GM21526 (cell line): Measurements from ENCODE around the gene FHOD3.
"Not testable (repeated sequence)": the region's sequence is repeated elsewhere in the genome, so short reads cannot be mapped to it uniquely, and the experiment has no call there.

Experiments
- ATAC-seq: cut with Tn5 transposase; IDR thresholded peaks from one replicate; pipeline ENCODE4 v1.9.1; 2021; ENCODE audit warnings: moderate library complexity; ENCODE audit not compliant: unreplicated experiment, low FRiP score

FHOD3 gene

GRCh38 chr18:36348331-36348730, 50.8 kb downstream of the FHOD3 start:
- no peak for ATAC-seq

DNA sequence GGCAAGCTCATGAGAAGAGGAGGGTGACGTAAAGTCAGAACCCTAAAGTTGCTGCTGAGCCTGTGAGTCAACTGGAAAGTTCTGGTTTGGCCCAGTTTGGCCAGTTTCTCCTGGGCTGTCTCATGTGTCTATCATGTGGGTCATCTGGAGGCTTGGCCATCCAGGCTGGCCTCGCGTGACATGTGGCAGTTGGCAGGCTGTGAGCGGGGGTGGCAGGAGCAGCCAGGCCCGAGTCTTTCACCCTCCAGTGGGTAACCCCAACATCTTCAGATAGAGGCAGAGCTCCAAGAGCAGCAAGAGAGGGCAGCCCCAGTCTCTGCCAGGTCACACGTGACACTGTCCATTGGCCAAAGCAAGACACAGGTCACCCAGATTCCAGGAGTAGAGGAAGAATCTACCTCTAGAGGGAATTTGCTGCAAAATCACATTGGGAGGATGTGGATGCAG, 51.5 kb downstream of the FHOD3 start:
- no peak for ATAC-seq

- ATAC-seq, result no peak
Observed at GRCh38 chr18:36349552-36349951, 52.0 kb downstream of the FHOD3 start.

DNA sequence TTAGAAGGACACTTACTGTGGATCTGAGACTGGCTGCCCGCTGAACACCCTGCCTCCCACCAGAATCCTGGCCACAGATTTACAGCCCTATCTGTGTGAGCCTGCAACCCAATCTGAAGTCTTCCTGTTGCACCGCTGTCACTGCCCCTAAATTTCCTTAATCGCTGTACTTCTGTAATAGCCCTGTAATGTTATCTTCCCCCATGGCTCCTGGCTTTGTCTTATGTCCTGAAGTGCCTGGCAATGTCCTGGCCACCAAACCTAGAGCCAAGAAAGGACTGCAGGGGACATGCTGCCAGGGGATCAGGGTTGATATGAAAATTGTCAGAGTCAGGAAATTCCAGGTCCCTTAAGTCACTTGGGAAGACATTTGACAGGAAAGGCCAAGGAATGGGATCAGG, 52.7 kb downstream of the FHOD3 start:
- ATAC-seq, result no peak

DNA sequence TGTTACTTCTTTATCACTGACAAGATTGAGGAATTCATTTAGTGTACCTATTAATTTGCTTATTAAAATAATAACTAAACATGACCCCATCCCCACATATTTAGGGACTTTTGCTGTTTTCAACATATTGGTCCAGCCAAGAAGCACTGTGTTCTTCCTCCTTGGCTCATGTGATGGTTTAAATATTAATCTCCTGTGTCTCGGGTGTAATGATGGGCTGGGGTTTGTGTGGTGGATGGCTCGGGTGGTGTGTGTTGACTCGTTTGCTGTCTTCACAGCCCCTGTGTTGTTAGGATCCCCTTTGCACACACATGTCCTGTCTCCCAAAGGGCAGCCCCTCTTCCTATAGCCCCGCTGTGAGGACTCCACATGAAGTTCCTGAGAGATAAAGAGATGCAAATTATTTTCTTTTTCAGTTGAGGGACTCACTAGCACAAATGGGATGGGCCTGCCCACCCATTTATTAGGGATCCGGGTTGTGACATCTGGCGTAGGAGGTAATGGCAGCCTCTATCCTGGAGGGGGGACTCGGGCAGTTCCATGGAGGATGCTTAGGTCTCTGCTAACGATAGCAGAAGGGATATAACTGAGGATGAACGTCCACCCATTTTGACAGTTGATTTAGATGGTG, 53.4 kb downstream of the FHOD3 start:
- no peak for ATAC-seq

- ATAC-seq, result no peak
Observed at GRCh38 chr18:36352384-36352783, 54.9 kb downstream of the FHOD3 start.

GRCh38 chr18:36354989-36355388, 57.5 kb downstream of the FHOD3 start:
- ATAC-seq, result no peak

DNA sequence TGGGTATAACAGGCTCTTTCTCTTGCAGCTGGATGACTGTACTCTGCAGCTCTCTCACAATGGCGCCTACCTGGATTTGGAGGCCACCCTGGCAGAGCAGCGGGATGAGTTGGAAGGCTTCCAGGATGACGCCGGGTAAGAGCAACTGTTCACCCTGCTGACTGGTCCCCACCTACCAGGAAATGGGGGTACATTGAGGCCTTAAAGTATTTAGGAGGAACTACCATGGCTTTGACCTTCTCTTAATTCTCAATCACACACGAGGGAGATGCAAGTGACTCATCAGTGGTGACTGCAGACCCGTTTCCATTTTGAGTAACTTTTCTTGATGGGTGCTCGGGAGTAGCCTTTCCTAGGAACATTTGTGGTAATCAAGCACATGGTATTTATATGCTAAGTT, 58.0 kb downstream of the FHOD3 start:
- no peak for ATAC-seq

- not testable (repeated sequence) for ATAC-seq
Observed at GRCh38 chr18:36356741-36357140, 59.2 kb downstream of the FHOD3 start.

- no peak for ATAC-seq
Observed at GRCh38 chr18:36358141-36358540, 60.6 kb downstream of the FHOD3 start.

DNA sequence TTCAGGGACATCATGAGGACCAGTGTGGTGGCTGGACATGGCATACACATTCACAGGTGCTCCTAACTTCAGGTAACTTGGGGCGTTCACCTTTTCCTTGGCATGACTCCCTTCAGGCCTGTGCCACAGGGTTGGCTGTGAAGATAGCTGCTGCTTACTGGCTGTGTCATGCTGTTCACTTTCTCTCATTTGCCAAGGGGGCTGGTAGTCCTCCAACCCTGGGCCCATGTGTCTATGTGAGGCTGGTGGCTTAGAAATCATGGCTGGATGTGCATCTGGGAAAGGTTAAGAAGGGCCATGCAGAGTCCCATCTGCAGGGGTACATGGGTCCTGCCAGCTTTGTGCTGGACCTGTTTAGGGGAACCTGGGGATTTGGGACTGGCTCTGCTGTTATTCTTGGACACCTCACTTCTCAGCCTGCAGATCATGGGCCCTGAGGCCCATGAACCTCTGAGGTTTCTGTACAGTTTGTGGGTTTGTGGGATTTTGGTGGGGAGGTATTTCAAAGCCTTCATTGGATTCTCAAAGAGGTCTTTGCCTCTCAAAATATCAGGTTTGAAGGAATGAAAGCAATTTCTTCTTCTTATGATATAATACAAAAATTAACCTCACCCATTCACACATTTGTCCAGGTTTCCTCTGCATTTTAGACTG, 62.9 kb downstream of the FHOD3 start:
- no peak for ATAC-seq

GRCh38 chr18:36364911-36365624, 67.6 kb downstream of the FHOD3 start:
- ATAC-seq, result no peak

- no peak for ATAC-seq
Observed at GRCh38 chr18:36365836-36366775, 68.6 kb downstream of the FHOD3 start.

GRCh38 chr18:36366994-36367839, 69.7 kb downstream of the FHOD3 start:
- ATAC-seq, result peak; percentile 53

DNA sequence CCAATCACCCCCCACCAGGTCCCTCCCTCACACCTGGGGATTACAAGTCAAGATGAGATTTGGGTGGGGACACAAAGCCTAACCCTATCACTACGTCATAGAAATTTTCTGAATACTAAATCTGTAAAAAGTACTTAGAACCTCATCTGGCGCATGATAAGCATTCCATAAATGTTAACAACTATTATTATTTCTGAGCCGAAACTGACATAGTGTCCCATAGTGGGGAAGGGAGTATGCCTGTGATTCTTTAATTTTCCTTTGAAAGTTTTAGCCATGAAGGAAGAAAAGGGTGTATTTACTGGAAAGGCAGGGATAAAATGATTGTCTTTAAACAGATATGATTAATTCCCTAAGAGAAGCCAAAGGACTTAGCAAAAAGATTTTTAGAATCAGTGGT, 71.4 kb downstream of the FHOD3 start:
- no peak for ATAC-seq

DNA sequence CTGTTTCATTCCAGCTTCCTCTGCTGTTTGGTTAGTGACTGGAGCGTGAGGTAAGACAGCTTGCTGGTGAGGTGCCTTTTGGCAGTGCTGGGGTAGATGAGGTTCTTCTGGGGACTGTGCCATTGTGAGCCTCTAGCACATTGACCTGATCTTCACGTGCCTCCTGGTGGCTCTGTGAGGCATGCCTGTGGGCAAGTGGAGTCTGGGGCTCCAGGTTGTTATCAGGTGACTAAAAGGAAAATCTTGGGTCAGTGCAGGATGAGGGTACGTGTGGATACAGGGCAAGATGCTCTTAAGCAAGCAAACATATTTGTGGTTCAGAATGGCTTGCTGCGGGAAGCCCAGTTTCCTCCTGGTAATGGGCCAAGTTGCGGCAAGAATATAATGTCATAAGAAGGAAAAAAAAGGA, 75.4 kb downstream of the FHOD3 start:
- ATAC-seq, result no peak

DNA sequence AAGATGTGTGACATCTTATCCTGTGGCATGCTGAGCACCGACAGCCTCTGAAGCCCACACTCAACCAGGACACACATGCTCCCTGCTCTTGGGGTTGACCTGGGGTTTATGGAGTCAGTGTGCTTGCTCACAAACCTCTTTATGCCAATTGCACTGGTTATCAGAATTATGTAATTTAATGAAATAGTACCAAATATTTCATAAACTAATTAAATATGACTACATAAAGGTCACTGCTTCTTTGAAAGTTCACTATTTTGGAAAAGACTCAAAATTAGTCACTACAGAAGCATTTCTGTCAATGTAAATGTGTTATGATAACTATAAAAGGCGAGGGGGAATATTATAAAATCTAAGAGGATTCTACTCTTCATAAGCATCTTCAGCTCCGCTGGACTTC, 76.7 kb downstream of the FHOD3 start:
- no peak for ATAC-seq

DNA sequence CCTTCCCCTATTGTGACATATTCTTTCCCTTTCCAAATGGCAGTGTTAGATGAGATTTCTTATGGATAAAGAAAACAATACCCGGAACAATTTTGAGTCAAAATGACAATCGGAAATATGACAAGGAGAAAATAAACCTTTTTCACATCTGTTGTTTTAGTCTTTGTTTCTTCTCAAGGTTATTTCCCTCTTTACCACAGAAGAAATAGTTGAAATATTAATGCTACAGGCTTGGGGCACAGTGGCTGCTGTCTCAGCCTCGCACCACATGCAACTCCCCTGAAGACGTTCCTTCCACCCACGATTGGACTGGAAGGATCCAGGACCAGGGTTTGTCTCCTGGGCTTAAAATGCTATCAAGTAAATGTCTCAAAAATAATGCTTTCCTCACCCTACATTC, 77.6 kb downstream of the FHOD3 start:
- no peak for ATAC-seq

GRCh38 chr18:36376361-36376760, 78.8 kb downstream of the FHOD3 start:
- ATAC-seq, result no peak

- ATAC-seq, result no peak
Observed at GRCh38 chr18:36377626-36378025, 80.1 kb downstream of the FHOD3 start.
